Measurements from ENCODE around the gene ALDH8A1.

ALDH8A1 gene

GRCh38 chr6:134949927-134950326 lies at the start of gene ALDH8A1:
Gene ALDH8A1 (minus strand): TSS chr6:134950101. CDS start chr6:134950053, 48 bp downstream.
- DNase-seq (ENCODE audit: low read depth): no peak
- H3K4me3 ChIP-seq (ENCODE audit: low read length): no peak within 1 kb of the TSS
- no peak for TF ChIP-seq CTCF (conservative IDR thresholded peaks at IDR 0.05; ENCODE audit: low read depth, low read length)

- no peak overlapping the region for H3K4me3 ChIP-seq (ENCODE audit: low read length)
- TF ChIP-seq CTCF (conservative IDR thresholded peaks at IDR 0.05; ENCODE audit: low read depth, low read length): no peak
- no peak for DNase-seq (ENCODE audit: low read depth)
Measured at GRCh38 chr6:134999107-134999506, 49.2 kb upstream of the ALDH8A1 start.

- no peak overlapping the region for H3K4me3 ChIP-seq (ENCODE audit: low read length)
- no peak for DNase-seq (ENCODE audit: low read depth)
- no peak for TF ChIP-seq CTCF (conservative IDR thresholded peaks at IDR 0.05; ENCODE audit: low read depth, low read length)
Measured at GRCh38 chr6:134997133-134997995, 47.5 kb upstream of the ALDH8A1 start.

- no peak for DNase-seq (ENCODE audit: low read depth)
- TF ChIP-seq CTCF (conservative IDR thresholded peaks at IDR 0.05; ENCODE audit: low read depth, low read length): no peak
Measured at GRCh38 chr6:134995536-134995935, 45.6 kb upstream of the ALDH8A1 start.

GRCh38 chr6:134994431-134994830 lies 44.5 kb upstream of the ALDH8A1 start:
- TF ChIP-seq CTCF (conservative IDR thresholded peaks at IDR 0.05; ENCODE audit: low read depth, low read length): no peak
- no peak for DNase-seq (ENCODE audit: low read depth)
- no peak overlapping the region for H3K4me3 ChIP-seq (ENCODE audit: low read length)

More at GRCh38 chr6:134995536-134995935, 45.6 kb upstream of the ALDH8A1 start:
- no peak overlapping the region for H3K4me3 ChIP-seq (ENCODE audit: low read length)

- no peak for DNase-seq (ENCODE audit: low read depth)
- no peak overlapping the region for H3K4me3 ChIP-seq (ENCODE audit: low read length)
- TF ChIP-seq CTCF (conservative IDR thresholded peaks at IDR 0.05; ENCODE audit: low read depth, low read length): no peak
Measured at GRCh38 chr6:134992155-134992554, 42.3 kb upstream of the ALDH8A1 start.

GRCh38 chr6:134990262-134990661 lies 40.4 kb upstream of the ALDH8A1 start:
- H3K4me3 ChIP-seq (ENCODE audit: low read length): no peak overlapping the region
- TF ChIP-seq CTCF (conservative IDR thresholded peaks at IDR 0.05; ENCODE audit: low read depth, low read length): no peak
- DNase-seq (ENCODE audit: low read depth): no peak
